A549 treated with Hydrocortisone at 1 μM for 4 hours (cell line): Measurements from ENCODE around the gene SLC35B3. TPM values are rescaled to one million over a fixed set of nuclear protein-coding genes. Genes with fewer than 3 reads are reported as not detected.

Experiments
- total RNA-seq: library from RNA; stranded (reverse); fragments of 200-300 nt; extraction: Qiagen RNA extraction; gene quantifications from 5 replicates; pipeline ENCODE4 v1.2.3, GENCODE V29; 2022

Gene SLC35B3
- total RNA-seq = 7.1 to 8.0 TPM (median 7.8 TPM) in 5 replicates

GRCh38 chr6:8435093-8435844 is at the start of gene SLC35B3:
TSS of gene SLC35B3 (minus strand) at chr6:8435545.

